Smooth muscle cell (in vitro differentiated cells): ENCODE data around the gene MB21D2. TPM values are rescaled to one million over a fixed set of nuclear protein-coding genes. Genes with fewer than 3 reads are reported as not detected.

Source experiments
- DNase-seq: peaks from one replicate; lab custom pipeline; 2025; ENCODE audit not compliant: unreplicated experiment; lab: John Stamatoyannopoulos, UW
- H2AFZ ChIP-seq: fragments of 200-600 bp; sonication (generic); 2 replicates; pipeline ENCODE4 v1.6.0; 2016; ENCODE audit warnings: antibody characterized with exemption, low read depth, mild to moderate bottlenecking
- H3F3A ChIP-seq: fragments of 200-600 bp; sonication (generic); 2 replicates; pipeline ENCODE4 v1.6.0; 2017; ENCODE audit warnings: antibody characterized with exemption, low read depth
- H3K27ac ChIP-seq: fragments of 200-600 bp; sonication (generic); 2 replicates; pipeline ENCODE4 v1.5.1; 2016; ENCODE audit warnings: low read depth, mild to moderate bottlenecking
- H3K27me3 ChIP-seq: fragments of 200-600 bp; sonication (generic); 2 replicates; pipeline ENCODE4 v1.6.1; 2016; ENCODE audit warnings: low read depth, mild to moderate bottlenecking
- H3K36me3 ChIP-seq: fragments of 200-600 bp; sonication (generic); 2 replicates; pipeline ENCODE4 v1.5.1; 2016; ENCODE audit warnings: low read depth
- H3K4me1 ChIP-seq: fragments of 200-600 bp; sonication (generic); 2 replicates; pipeline ENCODE4 v1.5.1; 2016; ENCODE audit warnings: low read depth
- H3K4me2 ChIP-seq: fragments of 200-600 bp; sonication (generic); 2 replicates; pipeline ENCODE4 v1.6.0; 2016; ENCODE audit warnings: mild to moderate bottlenecking
- H3K4me3 ChIP-seq: fragments of 200-600 bp; sonication (generic); 2 replicates; pipeline ENCODE4 v1.5.1; 2016; ENCODE audit warnings: mild to moderate bottlenecking
- H3K79me2 ChIP-seq: fragments of 200-600 bp; sonication (generic); 2 replicates; pipeline ENCODE4 v1.6.0; 2016; ENCODE audit warnings: low read depth, mild to moderate bottlenecking
- H3K9ac ChIP-seq: fragments of 200-600 bp; sonication (generic); 2 replicates; pipeline ENCODE4 v1.6.0; 2016; ENCODE audit warnings: low read depth
- H3K9me3 ChIP-seq: fragments of 200-600 bp; sonication (generic); replicated peaks from 2 replicates; pipeline ENCODE4 v1.5.1; 2016; ENCODE audit warnings: low read depth
- H4K20me1 ChIP-seq: fragments of 200-600 bp; sonication (generic); 2 replicates; pipeline ENCODE4 v1.6.0; 2016; ENCODE audit warnings: low read depth
- WGBS: methylation state at CpG from one replicate; pipeline ENCODE4 v1.1.7; 2016; ENCODE audit warnings: low lambda C conversion rate; 5-methylcytosine and 5-hydroxymethylcytosine counted together
- polyA plus RNA-seq: library from polyadenylated mRNA; unstranded; fragments of >200 nt; fragmentation: Nextera tagmentation; extraction: Ambion mirVana; gene quantifications from 2 replicates; pipeline ENCODE4 v1.2.1, GENCODE V29; 2016
- total RNA-seq: library from RNA; depleted of rRNA; stranded (reverse); fragments of >200 nt; gene quantifications from 2 replicates; pipeline ENCODE4 v1.2.3, GENCODE V29; 2014
- TF ChIP-seq, protein P1 (sequence below): fragments of 200-600 bp; sonication (generic); IDR thresholded peaks from 2 replicates; pipeline ENCODE4 v1.5.1; 2017; ENCODE audit warnings: borderline replicate concordance, mild to moderate bottlenecking, antibody characterized with exemption; ENCODE audit not compliant: insufficient read depth, poor library complexity, severe bottlenecking

MB21D2 gene
- total and polyA plus RNA-seq, 2 experiments from 2014 or later = 5.2 to 17.1 TPM

DNA sequence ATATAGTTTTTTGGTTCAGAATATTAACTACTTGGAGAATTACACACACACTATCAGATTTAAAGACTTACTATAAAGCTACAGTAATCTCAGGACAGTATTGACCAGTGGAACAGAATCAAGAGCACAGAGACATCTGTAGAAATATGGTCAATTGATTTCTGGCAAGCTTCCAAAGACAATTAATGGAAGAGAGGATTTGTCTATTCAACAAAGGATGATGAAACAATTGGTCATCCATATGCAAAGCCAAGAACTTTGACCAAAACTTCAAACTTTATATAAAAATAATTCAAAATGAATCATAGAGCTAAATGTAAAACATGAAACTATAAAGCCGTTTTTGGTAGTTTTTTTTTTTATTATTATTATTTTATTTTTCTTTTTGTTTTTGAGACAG lies 29.8 kb upstream of the MB21D2 start:
- H3K4me1 ChIP-seq = no peaks in the 10 kb centered on the region
- no peak overlapping the region for H2AFZ ChIP-seq
- no peaks in the 10 kb centered on the region for H3F3A ChIP-seq
- no peaks in the 10 kb centered on the region for H3K9me3 ChIP-seq
- no peak for DNase-seq
- no peak overlapping the region for H3K4me2 ChIP-seq
- WGBS = 79% methylated on average over 1 of the region's 1 CpG
- H3K9ac ChIP-seq = no peak overlapping the region
- no peaks in the 10 kb centered on the region for H3K79me2 ChIP-seq
- H3K4me3 ChIP-seq = no peak overlapping the region
- TF ChIP-seq, protein P1, sequence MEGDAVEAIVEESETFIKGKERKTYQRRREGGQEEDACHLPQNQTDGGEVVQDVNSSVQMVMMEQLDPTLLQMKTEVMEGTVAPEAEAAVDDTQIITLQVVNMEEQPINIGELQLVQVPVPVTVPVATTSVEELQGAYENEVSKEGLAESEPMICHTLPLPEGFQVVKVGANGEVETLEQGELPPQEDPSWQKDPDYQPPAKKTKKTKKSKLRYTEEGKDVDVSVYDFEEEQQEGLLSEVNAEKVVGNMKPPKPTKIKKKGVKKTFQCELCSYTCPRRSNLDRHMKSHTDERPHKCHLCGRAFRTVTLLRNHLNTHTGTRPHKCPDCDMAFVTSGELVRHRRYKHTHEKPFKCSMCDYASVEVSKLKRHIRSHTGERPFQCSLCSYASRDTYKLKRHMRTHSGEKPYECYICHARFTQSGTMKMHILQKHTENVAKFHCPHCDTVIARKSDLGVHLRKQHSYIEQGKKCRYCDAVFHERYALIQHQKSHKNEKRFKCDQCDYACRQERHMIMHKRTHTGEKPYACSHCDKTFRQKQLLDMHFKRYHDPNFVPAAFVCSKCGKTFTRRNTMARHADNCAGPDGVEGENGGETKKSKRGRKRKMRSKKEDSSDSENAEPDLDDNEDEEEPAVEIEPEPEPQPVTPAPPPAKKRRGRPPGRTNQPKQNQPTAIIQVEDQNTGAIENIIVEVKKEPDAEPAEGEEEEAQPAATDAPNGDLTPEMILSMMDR = no peak
- H3K36me3 ChIP-seq = no peaks in the 10 kb centered on the region
- no peaks in the 10 kb centered on the region for H3K27me3 ChIP-seq
- H3K27ac ChIP-seq = no peak overlapping the region
- no peaks in the 10 kb centered on the region for H4K20me1 ChIP-seq

DNA sequence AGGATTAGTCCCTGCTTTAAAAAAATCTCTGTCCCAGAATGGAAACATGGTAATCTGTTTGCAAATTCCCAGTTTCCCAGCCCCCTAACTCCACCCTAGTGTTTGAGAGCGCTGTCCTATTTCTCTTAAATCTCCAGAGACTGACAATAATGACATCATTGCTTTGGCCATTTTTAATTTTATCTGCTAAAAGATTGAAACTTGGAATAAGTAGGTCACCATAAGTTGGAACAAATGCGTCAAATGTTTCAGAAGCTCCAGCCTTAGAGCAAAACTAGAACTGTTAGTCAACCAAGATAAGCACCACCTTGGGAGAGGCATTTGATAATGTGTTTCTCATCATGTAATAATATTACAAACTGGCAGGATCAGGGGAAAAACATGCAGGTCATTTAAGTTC lies 25.7 kb upstream of the MB21D2 start:
- no peak overlapping the region for H2AFZ ChIP-seq
- no peaks in the 10 kb centered on the region for H3K27me3 ChIP-seq
- H3K79me2 ChIP-seq = no peaks in the 10 kb centered on the region
- 83% methylated on average over 2 of the region's 2 CpGs for WGBS
- H3K4me3 ChIP-seq = no peak overlapping the region
- no peaks in the 10 kb centered on the region for H3F3A ChIP-seq
- H3K36me3 ChIP-seq = no peaks in the 10 kb centered on the region
- no peak overlapping the region for H3K9ac ChIP-seq
- TF ChIP-seq, protein P1 = no peak
- H3K9me3 ChIP-seq = no peaks in the 10 kb centered on the region
- H4K20me1 ChIP-seq = no peaks in the 10 kb centered on the region
- H3K27ac ChIP-seq = no peak overlapping the region
- no peak for DNase-seq
- H3K4me2 ChIP-seq = no peak overlapping the region
- H3K4me1 ChIP-seq = no peaks in the 10 kb centered on the region

DNA sequence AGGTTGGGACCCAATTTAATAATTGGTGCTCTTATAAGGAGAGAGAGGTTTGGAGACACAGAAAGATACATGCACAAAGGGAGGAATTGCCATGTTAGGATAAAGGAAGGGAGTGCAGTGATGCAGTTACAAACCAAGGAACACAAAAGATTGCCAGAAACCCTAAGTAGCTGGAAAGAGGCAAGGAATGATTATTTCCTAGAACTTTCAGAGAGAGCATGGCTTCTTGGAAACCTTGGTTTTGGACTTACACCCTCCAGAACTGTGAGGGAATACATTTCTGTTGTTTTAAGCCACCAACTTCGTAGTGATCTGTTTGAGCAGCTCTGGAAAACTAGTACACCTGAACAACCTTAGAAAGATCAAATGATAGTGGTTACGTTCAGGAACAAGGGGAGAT lies 25.0 kb upstream of the MB21D2 start:
- Histone ChIP-seq H3F3A (no peaks in the 10 kb centered on the region), H3K4me3 (no peak overlapping the region), H3K9ac (no peak overlapping the region), H3K79me2 (no peaks in the 10 kb centered on the region), H3K9me3 (no peaks in the 10 kb centered on the region), H2AFZ (no peak overlapping the region), H3K4me2 (no peak overlapping the region), H3K27me3 (no peaks in the 10 kb centered on the region), H3K4me1 (no peaks in the 10 kb centered on the region), H4K20me1 (no peaks in the 10 kb centered on the region), H3K36me3 (no peaks in the 10 kb centered on the region), H3K27ac (no peak overlapping the region)
- WGBS = 86% methylated on average over 2 of the region's 2 CpGs
- TF ChIP-seq, protein P1 = no peak
- DNase-seq = no peak

DNA sequence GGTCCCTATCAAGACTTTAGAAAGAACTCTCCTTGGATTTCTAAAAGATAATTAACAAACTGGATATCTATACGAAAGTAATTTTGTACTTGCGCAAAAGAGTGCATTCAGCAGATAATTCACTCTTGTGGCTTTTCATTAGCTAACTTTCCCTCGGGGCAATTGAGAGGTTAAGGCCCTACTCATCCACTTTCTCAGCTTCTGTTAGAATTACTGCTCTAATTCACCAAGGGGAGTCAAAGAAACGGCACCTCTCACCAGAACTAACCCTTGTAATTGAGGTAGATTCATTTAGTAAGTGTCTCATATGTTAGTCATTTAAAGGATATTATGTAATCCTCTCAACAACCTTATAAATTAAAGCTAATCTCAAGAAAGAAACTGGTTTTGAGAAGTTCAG lies 22.5 kb upstream of the MB21D2 start:
- Histone ChIP-seq H4K20me1 (no peaks in the 10 kb centered on the region), H3K36me3 (no peaks in the 10 kb centered on the region), H3K27me3 (no peaks in the 10 kb centered on the region), H3K4me1 (no peaks in the 10 kb centered on the region), H3F3A (no peaks in the 10 kb centered on the region), H3K4me2 (no peak overlapping the region), H3K9ac (no peak overlapping the region), H3K4me3 (no peak overlapping the region), H3K9me3 (no peaks in the 10 kb centered on the region), H3K79me2 (no peaks in the 10 kb centered on the region), H2AFZ (no peak overlapping the region), H3K27ac (no peak overlapping the region)
- no peak for DNase-seq
- 56% methylated on average over 4 of the region's 4 CpGs for WGBS
- TF ChIP-seq, protein P1 = no peak
